ENCODE data around the gene BNIP5. TPM values are rescaled to one million over a fixed set of nuclear protein-coding genes. Genes with fewer than 3 reads are reported as not detected.

Gene BNIP5
- total RNA-seq, 4 donors from 2014 or later, result not detected

GRCh38 chr6:36333931-36334725 is 2.6 kb downstream of the BNIP5 start:
- no peaks in the 10 kb centered on the region for H3K9me3 ChIP-seq
- DNase-seq, result peak in 1 of 2 donors; percentile 47
- peak overlapping the region in 1 of 2 donors; percentile 52 for H3K27ac ChIP-seq
- intact Hi-C loops (cut with DNase I; ENCODE audit: low total_unique reads), result no loop called here
- no peaks in the 10 kb centered on the region for H3K4me1 ChIP-seq
- no peaks in the 10 kb centered on the region for H3K27me3 ChIP-seq
- no peak overlapping the region for H3K4me3 ChIP-seq
- no peaks in the 10 kb centered on the region for H3K36me3 ChIP-seq
- TF ChIP-seq POLR2A (IDR thresholded peaks at IDR 0.05), result no peak

GRCh38 chr6:36333171-36333895 is 3.4 kb downstream of the BNIP5 start:
- Histone ChIP-seq H3K27me3 (no peaks in the 10 kb centered on the region), H3K9me3 (no peaks in the 10 kb centered on the region), H3K27ac (peak overlapping the region in 1 of 2 donors; percentile 52), H3K36me3 (no peaks in the 10 kb centered on the region), H3K4me1 (no peaks in the 10 kb centered on the region), H3K4me3 (no peak overlapping the region)
- no peak for DNase-seq
- no peak for TF ChIP-seq POLR2A (IDR thresholded peaks at IDR 0.05)
- no peak for TF ChIP-seq CTCF (IDR thresholded peaks at IDR 0.05)
- intact Hi-C loops (cut with DNase I; ENCODE audit: low total_unique reads), result no loop called here

DNA sequence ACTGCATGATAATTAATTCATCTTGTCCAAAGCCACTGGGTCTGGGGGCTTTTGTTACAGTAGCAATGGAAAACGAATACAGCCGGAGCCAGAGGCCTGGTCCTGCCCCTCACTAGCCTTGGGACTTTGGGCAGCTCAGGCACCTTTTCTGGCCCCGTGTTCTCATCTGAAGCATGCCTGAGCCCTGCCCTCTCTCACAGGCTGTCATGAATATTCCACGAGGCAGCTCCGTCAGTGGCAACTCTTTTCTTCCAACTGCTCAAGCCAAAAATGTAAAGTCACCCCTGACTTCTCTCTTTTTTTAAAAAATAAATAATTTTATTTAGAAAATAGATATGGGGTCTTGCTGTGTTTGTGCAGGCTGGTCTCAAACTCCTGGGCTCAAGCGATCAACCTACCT is 5.3 kb downstream of the BNIP5 start:
- H3K27me3 ChIP-seq, result no peaks in the 10 kb centered on the region

DNA sequence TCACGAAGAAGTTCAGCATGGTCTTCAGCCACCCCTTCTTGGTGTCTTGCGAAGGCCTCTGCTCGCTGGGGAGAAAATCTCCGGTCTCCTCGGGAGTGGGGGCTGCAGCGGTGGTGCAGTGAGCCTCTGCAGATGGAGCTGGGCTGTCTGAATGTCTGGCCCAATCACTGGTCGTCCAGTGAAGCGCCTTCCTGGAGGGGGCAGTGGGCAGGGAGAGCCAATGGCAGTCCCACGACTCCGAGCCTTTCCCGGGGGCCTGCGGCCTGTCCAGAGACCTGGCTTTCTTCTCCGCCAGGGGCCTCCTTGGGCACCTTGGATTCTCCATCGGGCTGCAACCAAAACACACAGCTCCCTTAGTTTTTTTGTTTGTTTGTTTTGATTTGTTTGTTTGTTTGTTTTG is 6.3 kb downstream of the BNIP5 start:
- TF ChIP-seq CTCF (IDR thresholded peaks at IDR 0.05) (no peak), POLR2A (IDR thresholded peaks at IDR 0.05) (no peak)
- intact Hi-C loops (cut with DNase I; ENCODE audit: low total_unique reads), result no loop called here
- no peak overlapping the region for H3K4me3 ChIP-seq

More for the DNA sequence above, 5.3 kb downstream of the BNIP5 start:
- Histone ChIP-seq H3K4me1 (no peaks in the 10 kb centered on the region), H3K9me3 (no peaks in the 10 kb centered on the region), H3K27ac (no peak overlapping the region), H3K36me3 (no peaks in the 10 kb centered on the region), H3K4me3 (no peak overlapping the region)
- intact Hi-C loops (cut with DNase I; ENCODE audit: low total_unique reads), result no loop called here
- TF ChIP-seq POLR2A (IDR thresholded peaks at IDR 0.05) (no peak), CTCF (IDR thresholded peaks at IDR 0.05) (no peak)
- DNase-seq, result no peak

DNA sequence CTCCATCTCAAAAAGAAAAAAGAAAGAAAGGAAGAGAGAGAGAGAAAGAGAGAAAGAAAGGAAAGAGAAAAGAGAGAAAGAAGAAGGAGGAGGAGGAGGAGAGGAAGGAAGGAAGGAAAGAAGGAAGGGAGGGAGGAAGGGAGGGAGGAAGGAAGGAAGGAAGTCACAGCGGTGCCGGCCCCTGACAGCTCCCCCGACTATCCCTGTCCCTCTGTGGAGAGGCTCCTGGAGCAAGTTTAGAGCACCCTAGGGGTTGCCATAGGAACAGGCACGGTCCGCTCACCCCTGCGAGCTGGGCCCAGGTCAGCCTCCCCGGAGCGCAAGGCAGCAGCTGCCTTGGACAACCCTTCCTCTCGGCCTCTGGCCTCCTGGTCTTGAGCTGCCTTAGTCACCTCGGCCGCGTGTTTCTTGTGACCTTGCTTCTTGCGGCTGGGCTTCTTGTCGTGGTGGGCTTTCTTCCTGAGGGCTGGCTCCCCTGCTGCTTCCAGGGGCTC is 6.8 kb downstream of the BNIP5 start:
- no peak overlapping the region for H3K4me3 ChIP-seq
- no peak overlapping the region for H3K27ac ChIP-seq
- no peaks in the 10 kb centered on the region for H3K4me1 ChIP-seq
- TF ChIP-seq POLR2A (IDR thresholded peaks at IDR 0.05), result no peak
- TF ChIP-seq CTCF (IDR thresholded peaks at IDR 0.05), result no peak
- H3K9me3 ChIP-seq, result no peaks in the 10 kb centered on the region
- no peaks in the 10 kb centered on the region for H3K27me3 ChIP-seq
- no peaks in the 10 kb centered on the region for H3K36me3 ChIP-seq
- DNase-seq, result no peak
- intact Hi-C loops (cut with DNase I; ENCODE audit: low total_unique reads), result no loop called here

More for the DNA sequence above, 6.3 kb downstream of the BNIP5 start:
- no peak for DNase-seq
- Histone ChIP-seq H3K4me1 (no peaks in the 10 kb centered on the region), H3K27me3 (no peaks in the 10 kb centered on the region), H3K36me3 (no peaks in the 10 kb centered on the region), H3K9me3 (no peaks in the 10 kb centered on the region), H3K27ac (no peak overlapping the region)
